OCI-LY7 (cell line): Measurements from ENCODE around the gene GFY. TPM values are rescaled to one million over a fixed set of nuclear protein-coding genes. Genes with fewer than 3 reads are reported as not detected.

Source experiments
- BruUV-seq: library from RNA; stranded (reverse); fragments of 400-500 nt; replicated peaks from 2 replicates; lab custom pipeline; 2021; lab: Mats Ljungman, UMichigan
- CTCF ChIA-PET: fragments of 300-600 bp; sonication (Branson Sonifier 250); formaldehyde crosslinking; loops from one replicate; lab custom pipeline; 2022; ENCODE audit warnings: antibody characterized with exemption; ENCODE audit not compliant: unreplicated experiment; lab: Charles Lee
- POLR2A ChIA-PET: fragments of 300-600 bp; sonication (Branson Sonifier 250); formaldehyde crosslinking; loops from one replicate; lab custom pipeline; 2022; ENCODE audit warnings: antibody characterized with exemption; lab: Charles Lee
- DNase-seq: peaks from one replicate; pipeline ENCODE4 v3.0.0-alpha.2; 2015; ENCODE audit warnings: low spot score
- H2AFZ ChIP-seq: fragments of 200-600 bp; sonication (generic), shearing (Covaris generic); 2 replicates; pipeline ENCODE4 v1.6.1; 2014; ENCODE audit warnings: mild to moderate bottlenecking, antibody characterized with exemption, low read length, moderate library complexity
- H3K27ac ChIP-seq: fragments of 200-600 bp; sonication (generic); 2 replicates; pipeline ENCODE4 v1.5.1; 2014; ENCODE audit warnings: mixed run types, low read depth, mild to moderate bottlenecking, moderate library complexity, low read length, inconsistent platforms; ENCODE audit not compliant: poor library complexity, severe bottlenecking
- H3K36me3 ChIP-seq: fragments of 200-600 bp; sonication (generic); 2 replicates; pipeline ENCODE4 v1.6.1; 2014; ENCODE audit warnings: mild to moderate bottlenecking, antibody characterized with exemption, low read length, moderate library complexity, mixed read lengths; ENCODE audit not compliant: insufficient read depth
- H3K4me1 ChIP-seq: fragments of 200-600 bp; sonication (generic); 2 replicates; pipeline ENCODE4 v1.5.1; 2014; ENCODE audit warnings: mild to moderate bottlenecking, low read length; ENCODE audit not compliant: insufficient read depth, poor library complexity, severe bottlenecking
- H3K4me2 ChIP-seq: fragments of 200-600 bp; sonication (generic); 2 replicates; pipeline ENCODE4 v1.6.1; 2014; ENCODE audit warnings: mild to moderate bottlenecking, low read length
- H3K4me3 ChIP-seq: fragments of 200-600 bp; sonication (generic); 2 replicates; pipeline ENCODE4 v1.5.1; 2014; ENCODE audit warnings: mild to moderate bottlenecking, low read depth, low read length; ENCODE audit not compliant: poor library complexity, severe bottlenecking
- H3K79me2 ChIP-seq: fragments of 200-600 bp; sonication (generic); 2 replicates; pipeline ENCODE4 v1.6.1; 2016; ENCODE audit warnings: low read depth, mild to moderate bottlenecking, low read length, moderate library complexity, mixed read lengths; ENCODE audit not compliant: insufficient read depth
- H3K9me2 ChIP-seq: fragments of 200-600 bp; sonication (generic); 2 replicates; pipeline ENCODE4 v1.6.1; 2016; ENCODE audit warnings: mild to moderate bottlenecking, low read length, mixed read lengths; ENCODE audit not compliant: insufficient read depth
- H3K9me3 ChIP-seq: fragments of 200-600 bp; sonication (generic); 2 replicates; pipeline ENCODE4 v1.6.1; 2014; ENCODE audit warnings: mild to moderate bottlenecking, mixed run types, low read length, mixed read lengths
- H4K20me1 ChIP-seq: fragments of 200-600 bp; sonication (generic); 2 replicates; pipeline ENCODE4 v1.6.1; 2014; ENCODE audit warnings: mild to moderate bottlenecking, antibody characterized with exemption, low read length, moderate library complexity, mixed read lengths; ENCODE audit not compliant: insufficient read depth
- EZH2phosphoT487 ChIP-seq: fragments of 200-600 bp; sonication (generic); IDR thresholded peaks from 2 replicates; pipeline ENCODE4 v1.6.1; 2018; ENCODE audit warnings: low read depth, borderline replicate concordance, mild to moderate bottlenecking, mixed run types, antibody characterized with exemption, low read length, moderate library complexity, mixed read lengths
- intact Hi-C: fragments of 100-400 bp; cut with micrococcal nuclease; formaldehyde crosslinking; loops from one replicate; pipeline ENCODE4 v1.10.0; 2022; ENCODE audit not compliant: unreplicated experiment
- total RNA-seq, 2 experiments: library from RNA; depleted of rRNA in 1 of 2; stranded (reverse); fragments of >200 nt in 1 of 2; shearing (Covaris generic) in 1 of 2; gene quantifications; 2 replicates each; pipeline ENCODE4 v1.2.3, GENCODE V29; 2014 to 2022
- TF ChIP-seq, protein P1 (sequence below): fragments of 200-600 bp; sonication (generic); conservative IDR thresholded peaks from 2 replicates; pipeline ENCODE4 v1.5.1; 2014; ENCODE audit warnings: mild to moderate bottlenecking, antibody characterized with exemption, low read length, moderate library complexity, mixed read lengths

The GFY gene
- total RNA-seq, 2 experiments from 2014 or later, result not detected

- no peaks in the 10 kb centered on the region for H4K20me1 ChIP-seq
- 0 out of 2 replicates have a peak overlapping the region, but pooled peaks have one; percentile 6 for H2AFZ ChIP-seq
- H3K36me3 ChIP-seq, result no peaks in the 10 kb centered on the region
- CTCF ChIA-PET, result no interaction called here
- no peaks in the 10 kb centered on the region for H3K79me2 ChIP-seq
- intact Hi-C loops, result no loop called here
- H3K4me1 ChIP-seq, result peaks cover 18% of the 10 kb centered on the region
- H3K4me3 ChIP-seq, result no peak overlapping the region
- BruUV-seq, result no TSS peak
- H3K4me2 ChIP-seq, result peak overlapping the region; percentile 44; the same call in 1 of the 2 replicates
- no peak for DNase-seq
- H3K9me2 ChIP-seq, result no peaks in the 10 kb centered on the region
- POLR2A ChIA-PET, result interaction anchor here (0.9 kb wide), 1 partner anchor 24 kb away, joined by 4 read pairs; no protein-coding TSS in a partner anchor
- no peak overlapping the region for H3K27ac ChIP-seq
- no peaks in the 10 kb centered on the region for H3K9me3 ChIP-seq
- no peak for TF ChIP-seq EZH2phosphoT487
Observed at GRCh38 chr19:49435670-49436069, 10.5 kb downstream of the GFY start.

GRCh38 chr19:49436381-49437017 is 11.3 kb downstream of the GFY start:
- Histone ChIP-seq H3K4me2 (peak overlapping the region; percentile 44), H2AFZ (0 out of 2 replicates have a peak overlapping the region, but pooled peaks have one; percentile 6), H3K9me3 (no peaks in the 10 kb centered on the region), H4K20me1 (no peaks in the 10 kb centered on the region), H3K9me2 (no peaks in the 10 kb centered on the region), H3K79me2 (no peaks in the 10 kb centered on the region), H3K4me1 (peaks cover 11% of the 10 kb centered on the region), H3K27ac (no peak overlapping the region), H3K4me3 (no peak overlapping the region), H3K36me3 (no peaks in the 10 kb centered on the region)
- BruUV-seq, result no TSS peak
- peak; percentile 86 for DNase-seq
- intact Hi-C loops, result no loop called here
- ChIA-PET POLR2A (interaction anchor here (0.6 to 0.9 kb wide), 2 partner anchors 25 to 157 kb away, joined by 4 to 7 read pairs; no protein-coding TSS in a partner anchor), CTCF (no interaction called here)
- TF ChIP-seq, protein P1, sequence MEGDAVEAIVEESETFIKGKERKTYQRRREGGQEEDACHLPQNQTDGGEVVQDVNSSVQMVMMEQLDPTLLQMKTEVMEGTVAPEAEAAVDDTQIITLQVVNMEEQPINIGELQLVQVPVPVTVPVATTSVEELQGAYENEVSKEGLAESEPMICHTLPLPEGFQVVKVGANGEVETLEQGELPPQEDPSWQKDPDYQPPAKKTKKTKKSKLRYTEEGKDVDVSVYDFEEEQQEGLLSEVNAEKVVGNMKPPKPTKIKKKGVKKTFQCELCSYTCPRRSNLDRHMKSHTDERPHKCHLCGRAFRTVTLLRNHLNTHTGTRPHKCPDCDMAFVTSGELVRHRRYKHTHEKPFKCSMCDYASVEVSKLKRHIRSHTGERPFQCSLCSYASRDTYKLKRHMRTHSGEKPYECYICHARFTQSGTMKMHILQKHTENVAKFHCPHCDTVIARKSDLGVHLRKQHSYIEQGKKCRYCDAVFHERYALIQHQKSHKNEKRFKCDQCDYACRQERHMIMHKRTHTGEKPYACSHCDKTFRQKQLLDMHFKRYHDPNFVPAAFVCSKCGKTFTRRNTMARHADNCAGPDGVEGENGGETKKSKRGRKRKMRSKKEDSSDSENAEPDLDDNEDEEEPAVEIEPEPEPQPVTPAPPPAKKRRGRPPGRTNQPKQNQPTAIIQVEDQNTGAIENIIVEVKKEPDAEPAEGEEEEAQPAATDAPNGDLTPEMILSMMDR, result no peak
- no peak for TF ChIP-seq EZH2phosphoT487

GRCh38 chr19:49437231-49437630 is 12.0 kb downstream of the GFY start:
- intact Hi-C loops, result no loop called here
- no peak overlapping the region for H3K27ac ChIP-seq
- no peak overlapping the region for H2AFZ ChIP-seq
- ChIA-PET POLR2A (no interaction called here), CTCF (no interaction called here)
- H3K36me3 ChIP-seq, result no peaks in the 10 kb centered on the region
- BruUV-seq, result no TSS peak
- H3K9me2 ChIP-seq, result no peaks in the 10 kb centered on the region
- no peaks in the 10 kb centered on the region for H3K9me3 ChIP-seq
- H3K4me3 ChIP-seq, result no peak overlapping the region
- TF ChIP-seq, protein P1, result no peak
- no peak for TF ChIP-seq EZH2phosphoT487
- no peak for DNase-seq
- H4K20me1 ChIP-seq, result no peaks in the 10 kb centered on the region
- H3K4me1 ChIP-seq, result peaks cover 11% of the 10 kb centered on the region
- H3K4me2 ChIP-seq, result no peak overlapping the region
- H3K79me2 ChIP-seq, result no peaks in the 10 kb centered on the region
